DMS153 (cell line): ENCODE results near the gene UNC5CL.

Experiments
- DNase-seq: peaks from one replicate; lab custom pipeline; 2025; lab: John Stamatoyannopoulos, UW

The UNC5CL gene

GRCh38 chr6:41063884-41064285 lies 24.9 kb upstream of the UNC5CL start:
- no peak for DNase-seq

DNA sequence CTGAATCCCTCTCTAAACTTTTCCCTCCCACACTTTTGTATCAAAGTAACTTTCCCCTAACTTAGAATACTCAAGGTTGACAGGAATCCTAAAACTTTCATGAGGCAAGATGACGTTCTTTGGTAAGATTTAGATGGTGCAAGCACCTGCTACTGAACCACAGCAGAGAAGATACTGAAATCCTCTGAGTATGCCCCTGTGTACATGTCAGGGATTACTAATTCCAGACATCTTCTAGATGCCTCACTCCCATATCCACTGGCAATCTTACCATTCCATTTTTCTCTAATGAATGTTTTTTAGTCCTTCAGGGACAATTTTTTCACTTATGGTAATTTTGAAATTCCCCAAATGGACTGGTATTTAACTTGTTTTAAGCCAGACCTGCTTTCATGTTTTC lies 23.0 kb upstream of the UNC5CL start:
- DNase-seq: no peak

DNA sequence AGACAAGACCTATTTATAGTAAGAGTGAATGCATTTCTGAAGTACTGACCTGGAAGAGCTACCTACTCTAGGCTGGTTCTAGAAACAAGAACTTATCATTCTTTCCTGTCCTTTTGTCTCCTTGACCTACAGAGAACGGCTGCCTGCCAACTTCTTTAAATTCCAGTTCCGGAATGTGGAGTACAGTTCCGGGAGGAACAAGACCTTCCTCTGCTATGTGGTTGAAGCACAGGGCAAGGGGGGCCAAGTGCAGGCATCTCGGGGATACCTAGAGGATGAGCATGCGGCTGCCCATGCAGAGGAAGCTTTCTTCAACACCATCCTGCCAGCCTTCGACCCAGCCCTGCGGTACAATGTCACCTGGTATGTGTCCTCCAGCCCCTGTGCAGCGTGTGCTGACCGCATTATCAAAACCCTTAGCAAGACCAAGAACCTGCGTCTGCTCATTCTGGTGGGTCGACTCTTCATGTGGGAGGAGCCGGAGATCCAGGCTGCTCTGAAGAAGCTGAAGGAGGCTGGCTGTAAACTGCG lies 22.2 kb upstream of the UNC5CL start:
- no peak for DNase-seq

DNA sequence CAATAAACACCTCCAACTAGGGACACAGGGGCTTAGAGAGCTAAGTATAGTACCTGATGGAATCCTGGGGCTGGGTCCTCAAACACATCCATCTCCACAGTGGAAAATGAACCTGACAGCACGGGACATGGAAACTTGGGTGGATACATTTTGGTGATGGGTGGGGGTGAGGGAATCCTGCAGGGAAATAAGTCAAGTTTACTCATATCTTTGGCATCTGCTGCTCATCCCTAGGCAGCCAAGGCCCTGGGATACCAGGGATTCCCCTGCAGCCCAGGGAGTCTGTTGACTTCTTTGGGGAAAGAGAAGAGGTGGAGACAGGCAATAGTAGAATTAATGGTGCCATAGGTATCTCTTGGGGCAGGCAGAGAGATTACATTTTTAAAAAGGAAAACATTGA lies 20.5 kb upstream of the UNC5CL start:
- DNase-seq: no peak

DNA sequence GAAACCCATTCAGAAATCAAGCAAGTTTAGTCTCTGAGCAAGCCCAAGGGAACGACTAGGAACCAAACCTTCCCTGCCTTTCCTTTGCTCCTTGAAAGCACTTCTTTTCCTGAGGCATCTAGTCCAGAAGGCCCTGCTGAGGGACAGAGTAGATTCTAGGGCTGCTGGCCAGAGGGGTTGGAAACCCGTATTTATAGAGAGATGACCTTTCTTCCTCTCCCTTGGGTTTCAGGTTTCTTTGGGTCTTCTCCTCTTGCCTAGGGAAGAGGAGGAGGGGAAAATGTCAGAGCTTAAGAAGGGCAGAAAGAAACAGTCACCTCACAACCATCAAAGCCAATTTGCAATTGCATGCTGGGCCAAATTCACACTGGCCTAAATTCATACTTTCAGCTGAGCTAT lies 19.8 kb upstream of the UNC5CL start:
- DNase-seq: no peak

GRCh38 chr6:41056768-41057490 lies 17.9 kb upstream of the UNC5CL start:
- DNase-seq: no peak

GRCh38 chr6:41055149-41055548 lies 16.1 kb upstream of the UNC5CL start:
- no peak for DNase-seq

GRCh38 chr6:41054511-41054910 lies 15.5 kb upstream of the UNC5CL start:
- DNase-seq: no peak

DNA sequence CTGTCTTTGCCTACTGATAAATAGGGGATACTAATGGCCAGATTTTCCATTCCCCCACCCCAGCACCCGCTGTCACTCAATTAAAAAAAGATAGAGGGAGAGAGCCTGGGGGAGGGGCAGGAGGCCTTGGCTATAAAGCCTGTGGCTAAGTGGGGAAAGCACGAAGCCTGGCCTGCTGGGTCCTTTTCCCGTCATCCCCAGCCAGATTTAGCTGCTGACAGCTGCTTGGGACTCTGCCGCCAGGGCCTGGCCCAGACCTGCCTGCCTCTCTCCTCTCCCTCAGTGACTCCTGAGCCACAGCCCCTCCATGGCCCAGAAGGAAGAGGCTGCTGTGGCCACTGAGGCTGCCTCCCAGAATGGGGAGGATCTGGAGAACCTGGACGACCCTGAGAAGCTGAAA lies 14.0 kb upstream of the UNC5CL start, which contains the start of gene APOBEC2:
Gene APOBEC2, plus strand, starts transcription at position 162 of the 400 bp plus-strand sequence. Its CDS starts 146 bp downstream, at position 308.
- no peak for DNase-seq

DNA sequence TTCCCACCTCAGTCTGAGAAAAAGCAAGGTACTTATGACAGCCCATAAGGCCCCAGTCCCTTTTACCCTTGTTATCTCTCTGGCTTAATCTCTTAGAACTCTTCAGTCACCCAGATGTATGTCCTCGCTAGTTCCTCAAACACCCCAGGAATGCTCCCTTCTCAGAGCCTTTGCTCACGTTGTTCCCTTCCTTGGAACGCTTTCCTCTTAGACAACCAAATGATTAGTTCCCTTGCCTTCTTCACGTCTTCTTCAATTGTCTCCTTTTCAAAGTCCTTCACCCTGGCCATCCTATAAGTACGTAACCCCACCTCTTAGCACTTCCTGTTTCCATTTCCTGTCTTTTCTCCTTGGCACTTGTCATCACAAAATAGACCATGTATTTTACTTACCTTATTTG lies 12.9 kb upstream of the UNC5CL start:
- peak; percentile 39 for DNase-seq

DNA sequence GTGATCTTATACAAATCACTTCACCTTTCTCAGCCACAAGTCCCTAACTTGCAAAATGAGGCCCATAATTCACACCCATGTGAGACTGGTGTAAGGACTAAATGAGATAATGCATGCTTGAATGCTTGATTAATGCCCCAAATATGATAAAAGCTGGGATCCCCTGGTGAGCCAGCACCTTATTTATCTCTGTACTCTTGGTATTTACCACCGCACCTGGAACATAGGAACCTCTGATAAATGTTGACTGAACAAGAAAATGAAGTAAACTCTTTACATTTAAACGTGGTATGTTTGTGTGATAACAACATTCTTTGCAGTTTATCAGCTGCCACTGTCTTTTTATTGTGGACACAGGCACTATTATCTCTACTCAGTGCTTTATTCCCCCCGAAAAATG lies 11.5 kb upstream of the UNC5CL start:
- no peak for DNase-seq

DNA sequence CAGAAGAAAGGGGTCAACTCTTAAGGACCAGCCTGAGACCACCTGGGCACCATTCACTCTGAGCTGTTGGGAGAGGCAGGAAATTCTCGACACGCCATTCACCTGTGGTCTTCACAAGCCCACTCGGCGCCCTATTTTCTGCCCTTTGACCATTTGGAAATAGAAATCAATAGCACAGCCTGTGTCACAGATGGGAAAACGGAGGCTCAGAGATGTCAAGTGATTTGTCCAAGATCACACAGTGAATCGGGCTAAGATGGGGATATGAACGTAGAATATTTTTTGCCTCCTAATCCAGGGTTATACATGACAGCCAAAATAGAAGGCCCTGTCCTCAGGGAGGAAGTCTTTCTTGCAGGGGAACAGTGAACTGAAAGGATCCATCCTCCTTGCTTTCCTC lies 10.9 kb upstream of the UNC5CL start:
- DNase-seq: no peak

DNA sequence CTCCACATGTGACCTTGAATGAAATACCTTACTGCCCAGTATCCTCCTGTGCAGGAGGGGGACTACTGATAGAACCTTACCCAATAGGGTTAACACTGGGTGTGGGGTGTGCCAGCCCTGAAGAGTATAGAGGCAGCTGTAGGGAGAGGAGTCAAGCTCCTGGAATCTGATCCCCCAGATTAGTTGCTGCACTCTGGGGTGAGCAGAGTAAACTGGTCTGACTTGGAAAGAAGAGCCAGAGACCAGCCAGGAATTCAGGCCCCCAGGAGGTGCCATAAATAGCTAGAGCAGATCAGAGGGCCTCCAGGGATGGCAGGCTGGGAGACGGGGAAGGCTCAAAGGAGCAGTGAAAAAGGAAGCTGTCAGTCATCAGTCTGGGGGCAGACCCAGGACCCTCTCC lies 10.5 kb upstream of the UNC5CL start:
- no peak for DNase-seq

DNA sequence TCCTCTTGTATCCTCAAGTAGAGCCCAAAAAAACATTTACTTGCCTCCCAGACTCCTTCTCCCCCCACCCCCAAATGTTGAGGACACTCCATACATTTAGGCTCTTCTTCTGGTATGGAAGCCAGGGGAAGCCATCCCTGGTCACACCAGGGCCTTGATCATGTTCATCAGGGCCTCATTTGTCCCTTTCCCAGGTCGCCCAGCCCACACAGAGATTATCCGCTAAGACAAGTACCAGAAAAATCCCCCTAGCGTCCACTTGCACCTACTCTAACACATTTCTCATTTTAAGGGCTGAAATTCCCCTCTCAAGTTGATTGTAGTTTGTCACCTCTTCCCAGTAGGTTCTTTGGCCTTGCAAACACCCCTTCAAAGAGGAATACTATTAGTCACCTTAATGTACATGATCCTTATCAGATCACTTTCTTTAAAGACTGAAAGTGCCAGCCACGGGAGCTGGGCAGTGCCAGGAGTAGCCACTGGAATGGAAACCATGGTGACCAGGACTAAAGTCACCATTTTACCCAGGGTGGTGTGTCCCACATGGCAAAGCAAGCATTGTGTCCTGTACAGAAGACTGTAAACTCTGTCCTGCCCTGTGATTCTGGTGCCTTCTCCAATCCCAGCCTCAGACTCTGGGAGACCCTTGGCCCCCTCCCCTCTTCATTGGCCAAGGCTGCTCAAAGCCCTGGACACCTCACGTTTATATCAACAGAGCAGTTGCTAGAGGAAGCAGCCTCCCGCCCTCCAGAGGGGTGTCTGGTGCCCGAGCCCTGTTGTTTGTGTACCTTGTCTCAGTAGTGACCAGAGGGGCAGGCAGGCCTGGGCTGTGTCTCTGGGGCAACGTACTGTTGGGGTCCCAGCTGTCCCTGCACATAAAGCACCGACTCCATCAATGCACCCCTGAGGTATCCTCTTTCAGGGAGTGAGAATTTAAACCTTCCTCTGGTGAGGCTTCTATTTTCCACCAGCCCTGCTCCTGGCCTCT lies 9.0 kb upstream of the UNC5CL start:
- no peak for DNase-seq

- no peak for DNase-seq
Measured at GRCh38 chr6:41047306-41047705, 8.3 kb upstream of the UNC5CL start.

DNA sequence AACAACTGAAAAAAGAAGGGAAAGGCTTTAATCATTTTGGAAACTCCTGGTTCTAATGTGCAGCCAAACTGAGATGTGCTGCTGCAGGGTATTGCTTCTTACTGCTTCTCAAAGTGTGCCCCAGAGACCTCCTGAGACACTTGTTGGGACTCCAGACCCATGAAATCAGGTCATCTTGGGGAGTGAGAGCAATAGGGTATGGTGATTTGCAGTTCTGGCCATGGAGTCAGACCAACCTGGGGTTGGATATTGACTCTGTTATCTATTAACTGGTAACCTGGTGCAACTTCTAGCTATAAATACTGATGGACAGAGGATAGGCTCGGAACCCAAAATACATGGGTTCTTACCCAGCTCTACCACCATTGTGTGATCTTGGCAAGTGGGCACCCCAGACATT lies 7.1 kb upstream of the UNC5CL start:
- DNase-seq: no peak

- no peak for DNase-seq
Measured at GRCh38 chr6:41045664-41046063, 6.6 kb upstream of the UNC5CL start.

GRCh38 chr6:41043151-41043550 lies 4.1 kb upstream of the UNC5CL start:
- DNase-seq: no peak

- no peak for DNase-seq
Measured at GRCh38 chr6:41042226-41043055, 3.4 kb upstream of the UNC5CL start, which contains the start of gene TSPO2. TSS of gene TSPO2 (plus strand) at chr6:41042467. CDS start at chr6:41042986, 519 bp downstream.

GRCh38 chr6:41040940-41041536 lies 2.0 kb upstream of the UNC5CL start:
- no peak for DNase-seq
